ENCODE measurements around the gene H3-3A.

DNA sequence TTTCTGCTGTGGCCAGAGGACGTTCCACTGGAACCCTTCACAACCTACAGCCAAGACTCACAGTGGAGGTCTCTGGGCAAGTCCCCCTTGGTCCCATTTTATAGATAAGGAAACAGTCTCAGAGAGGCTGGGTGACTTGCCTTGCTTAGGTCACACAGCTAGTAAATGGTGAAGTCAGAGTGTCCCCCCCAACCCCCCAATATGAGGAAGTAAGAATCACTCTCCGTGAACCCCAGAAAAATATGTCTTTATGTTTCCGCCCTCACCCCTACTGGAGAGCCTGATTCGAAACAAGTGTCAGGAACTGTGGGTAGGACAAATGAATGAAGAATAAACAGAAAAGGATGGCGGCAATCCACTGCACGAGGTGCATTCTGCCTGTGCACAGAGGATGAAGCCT lies 56.7 kb downstream of the H3-3A start:
- TF ChIP-seq CTCF (IDR thresholded peaks at IDR 0.05) (no peak), POLR2A (IDR thresholded peaks at IDR 0.05) (no peak)

All from Peyer's patch (tissue), 4 donors.